Activated naive CD4-positive, alpha-beta T cell treated with anti-CD3 and anti-CD28 coated beads, Interleukin-2, amount 50 U/mL, for 24 hours (primary cell): ENCODE data around the gene MYRIP.
"Not testable (repeated sequence)": the region's sequence is repeated elsewhere in the genome, so short reads cannot be mapped to it uniquely, and the experiment has no call there.

ENCODE experiments used
- H3K27ac Mint-ChIP-seq: one replicate; pipeline ENCODE4 v1.8.0; 2021; ENCODE audit warnings: mild to moderate bottlenecking, mixed read lengths
- H3K27me3 Mint-ChIP-seq: one replicate; pipeline ENCODE4 v1.8.0; 2021; ENCODE audit warnings: mixed read lengths
- H3K36me3 Mint-ChIP-seq: one replicate; pipeline ENCODE4 v1.8.0; 2021; ENCODE audit warnings: mixed read lengths
- H3K4me1 Mint-ChIP-seq: one replicate; pipeline ENCODE4 v1.8.0; 2021; ENCODE audit warnings: mixed read lengths
- H3K4me3 Mint-ChIP-seq: one replicate; pipeline ENCODE4 v1.8.0; 2021; ENCODE audit warnings: mild to moderate bottlenecking, mixed read lengths
- H3K9me3 Mint-ChIP-seq: one replicate; pipeline ENCODE4 v1.8.0; 2021; ENCODE audit warnings: mixed read lengths

Gene MYRIP

DNA sequence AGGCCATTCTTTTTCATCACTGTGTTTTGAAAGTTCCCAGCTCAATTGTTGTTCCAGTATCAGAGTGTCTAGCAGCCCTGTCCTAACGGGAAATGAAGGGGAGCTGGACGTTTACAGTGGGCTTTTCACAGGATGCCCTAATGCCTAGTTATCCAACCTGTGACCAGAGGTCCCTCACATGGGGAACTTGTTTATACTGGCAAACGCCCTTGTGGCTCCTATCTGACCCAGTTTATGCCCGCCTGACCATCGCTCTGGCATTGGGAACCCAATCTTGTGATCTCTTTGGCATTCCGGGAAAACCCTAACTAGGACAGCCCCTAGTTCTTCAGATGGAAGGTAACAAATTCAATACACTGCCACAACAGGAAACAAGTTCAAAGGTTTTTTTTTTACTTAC lies 14.5 kb upstream of the MYRIP start:
- Mint-ChIP-seq H3K36me3 (no peaks in the 10 kb centered on the region), H3K27me3 (peaks cover 5% of the 10 kb centered on the region), H3K9me3 (no peaks in the 10 kb centered on the region), H3K4me1 (no peaks in the 10 kb centered on the region), H3K4me3 (no peak overlapping the region), H3K27ac (no peak overlapping the region)

DNA sequence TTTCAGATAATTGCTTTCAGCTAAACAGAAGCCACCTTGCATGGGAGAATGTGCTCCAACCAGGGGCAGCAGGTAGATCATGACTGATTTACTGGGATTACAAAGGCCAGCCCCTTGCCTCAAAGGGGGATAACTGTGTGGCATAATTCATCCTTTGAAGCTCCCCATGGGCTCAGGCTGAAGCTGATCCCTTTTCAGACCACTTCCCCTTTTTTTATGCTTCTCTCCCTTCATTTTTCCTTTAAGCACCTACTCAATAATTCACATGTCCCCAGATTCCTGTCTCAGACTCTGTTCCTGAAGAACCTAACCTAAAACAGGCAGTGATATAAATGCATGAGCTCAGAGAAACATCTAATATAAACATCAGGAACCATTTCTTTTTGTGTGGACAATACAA lies 8.2 kb upstream of the MYRIP start:
- H3K4me3 Mint-ChIP-seq: no peak overlapping the region
- peaks cover 13% of the 10 kb centered on the region for H3K27me3 Mint-ChIP-seq
- H3K36me3 Mint-ChIP-seq: peaks cover 2% of the 10 kb centered on the region
- no peaks in the 10 kb centered on the region for H3K4me1 Mint-ChIP-seq
- H3K9me3 Mint-ChIP-seq: peaks cover 6% of the 10 kb centered on the region
- no peak overlapping the region for H3K27ac Mint-ChIP-seq

DNA sequence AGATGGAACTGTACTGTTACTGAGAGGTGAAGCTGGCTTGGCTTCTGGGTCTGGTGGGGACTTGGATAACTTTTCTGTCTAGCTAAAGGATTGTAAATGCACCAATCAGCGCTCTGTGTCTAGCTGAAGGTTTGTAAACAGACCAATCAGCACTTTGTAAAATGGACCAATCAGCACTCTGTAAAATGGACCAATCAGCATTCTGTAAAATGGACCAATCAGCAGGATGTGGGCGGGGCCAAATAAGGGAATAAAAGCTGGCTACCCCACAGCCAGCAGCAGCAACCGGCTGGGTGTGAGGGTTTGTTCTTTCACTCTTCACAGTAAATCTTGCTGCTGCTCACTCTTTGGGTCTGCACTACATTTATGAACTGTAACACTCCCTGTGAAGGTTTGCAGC lies 6.9 kb upstream of the MYRIP start:
- H3K36me3 Mint-ChIP-seq, H3K4me3 Mint-ChIP-seq, H3K27ac Mint-ChIP-seq, H3K4me1 Mint-ChIP-seq, H3K9me3 Mint-ChIP-seq: not testable (repeated sequence)
- peaks cover 19% of the 10 kb centered on the region for H3K27me3 Mint-ChIP-seq

DNA sequence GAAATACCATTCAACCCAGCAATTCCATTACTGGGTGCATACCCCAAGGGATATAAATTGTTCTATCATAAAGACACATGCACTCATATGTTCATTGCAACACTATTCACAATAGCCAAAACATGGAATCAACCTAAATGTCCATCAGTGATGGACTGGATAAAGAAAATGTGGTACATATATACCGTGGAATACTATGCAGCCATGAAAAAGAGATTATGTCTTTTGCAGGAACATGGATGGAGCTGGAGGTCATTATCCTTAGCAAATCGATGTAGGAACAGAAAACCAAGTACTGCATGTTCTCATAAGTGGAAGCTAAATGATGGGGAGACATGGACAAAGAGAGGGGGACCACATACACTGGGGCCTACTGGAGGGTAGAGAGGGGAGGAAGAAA lies 5.5 kb upstream of the MYRIP start:
- H3K27ac Mint-ChIP-seq: peak overlapping the region; percentile 3
- peaks cover 2% of the 10 kb centered on the region for H3K36me3 Mint-ChIP-seq
- H3K27me3 Mint-ChIP-seq: peaks cover 31% of the 10 kb centered on the region
- H3K9me3 Mint-ChIP-seq: peaks cover 6% of the 10 kb centered on the region
- H3K4me3 Mint-ChIP-seq: no peak overlapping the region
- peaks cover 4% of the 10 kb centered on the region for H3K4me1 Mint-ChIP-seq

- Mint-ChIP-seq H3K36me3 (peaks cover 2% of the 10 kb centered on the region), H3K27me3 (peaks cover 33% of the 10 kb centered on the region), H3K4me1 (peaks cover 7% of the 10 kb centered on the region), H3K4me3 (no peak overlapping the region), H3K9me3 (peaks cover 6% of the 10 kb centered on the region), H3K27ac (no peak overlapping the region)
Measured at GRCh38 chr3:39804951-39805350, 4.5 kb upstream of the MYRIP start.

- peaks cover 14% of the 10 kb centered on the region for H3K4me1 Mint-ChIP-seq
- no peak overlapping the region for H3K4me3 Mint-ChIP-seq
- H3K27ac Mint-ChIP-seq: no peak overlapping the region
- peaks cover 40% of the 10 kb centered on the region for H3K27me3 Mint-ChIP-seq
- peaks cover 6% of the 10 kb centered on the region for H3K9me3 Mint-ChIP-seq
- H3K36me3 Mint-ChIP-seq: peaks cover 2% of the 10 kb centered on the region
Measured at GRCh38 chr3:39805650-39806049, 3.8 kb upstream of the MYRIP start.

DNA sequence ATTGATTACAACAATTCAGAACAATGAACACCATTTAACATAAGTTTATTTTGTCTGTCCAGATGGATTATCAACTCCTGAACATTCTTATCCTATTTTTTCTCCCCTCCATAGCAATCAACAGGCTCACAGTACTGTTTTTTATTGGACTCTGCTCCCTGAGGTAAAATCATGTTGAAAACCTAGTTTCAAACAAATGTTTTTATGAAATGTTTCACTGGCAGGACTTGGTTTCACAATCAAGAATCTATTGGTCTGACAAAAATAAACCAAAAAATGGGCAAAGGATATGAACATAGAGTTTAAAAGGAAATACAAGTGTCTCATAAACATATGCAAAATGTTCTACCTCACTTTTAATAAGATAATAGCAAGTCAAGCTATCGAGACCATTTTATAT lies 2.6 kb upstream of the MYRIP start:
- Mint-ChIP-seq H3K4me1 (peaks cover 18% of the 10 kb centered on the region), H3K4me3 (no peak overlapping the region), H3K27me3 (peaks cover 47% of the 10 kb centered on the region), H3K27ac (no peak overlapping the region), H3K9me3 (peaks cover 6% of the 10 kb centered on the region), H3K36me3 (peaks cover 2% of the 10 kb centered on the region)

DNA sequence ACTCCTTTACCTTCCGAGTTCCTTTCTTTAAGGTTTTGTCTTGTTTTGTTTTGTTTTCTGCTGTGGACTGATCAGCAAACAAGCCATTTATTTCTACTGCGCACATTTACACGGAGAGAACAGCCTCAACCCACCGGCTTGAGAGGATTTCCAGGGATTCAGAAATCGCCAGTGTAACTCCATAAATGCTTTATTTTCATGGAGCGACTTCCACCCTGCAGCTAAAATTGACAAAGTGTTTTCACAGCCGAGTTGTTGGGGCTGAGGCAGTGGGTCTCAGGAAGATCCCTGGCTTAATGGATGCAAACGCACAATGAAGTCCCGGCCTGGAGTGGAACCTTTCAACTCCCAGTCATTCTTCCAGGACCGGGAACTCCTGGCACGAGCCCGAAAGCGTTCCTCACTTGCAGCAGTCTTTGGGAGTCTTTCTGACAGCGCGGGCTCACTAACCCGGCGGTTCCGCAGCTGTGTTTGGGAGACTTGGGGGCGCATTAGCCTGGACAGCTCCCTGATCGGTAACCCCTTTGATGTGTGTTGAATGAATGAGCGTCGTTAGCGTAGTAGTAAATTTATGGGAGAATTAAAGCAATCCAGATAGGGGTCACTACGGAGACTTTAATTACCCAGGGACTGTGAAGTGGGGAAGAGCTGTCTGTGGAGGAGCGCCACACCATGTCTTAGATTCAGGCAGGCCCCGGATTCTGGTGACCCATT lies 785 bp upstream of the MYRIP start:
- peaks cover 5% of the 10 kb centered on the region for H3K9me3 Mint-ChIP-seq
- H3K27ac Mint-ChIP-seq: no peak overlapping the region
- peak overlapping the region; percentile 70 for H3K4me3 Mint-ChIP-seq
- peaks cover 1% of the 10 kb centered on the region for H3K36me3 Mint-ChIP-seq
- H3K27me3 Mint-ChIP-seq: peaks cover 55% of the 10 kb centered on the region
- peaks cover 18% of the 10 kb centered on the region for H3K4me1 Mint-ChIP-seq

DNA sequence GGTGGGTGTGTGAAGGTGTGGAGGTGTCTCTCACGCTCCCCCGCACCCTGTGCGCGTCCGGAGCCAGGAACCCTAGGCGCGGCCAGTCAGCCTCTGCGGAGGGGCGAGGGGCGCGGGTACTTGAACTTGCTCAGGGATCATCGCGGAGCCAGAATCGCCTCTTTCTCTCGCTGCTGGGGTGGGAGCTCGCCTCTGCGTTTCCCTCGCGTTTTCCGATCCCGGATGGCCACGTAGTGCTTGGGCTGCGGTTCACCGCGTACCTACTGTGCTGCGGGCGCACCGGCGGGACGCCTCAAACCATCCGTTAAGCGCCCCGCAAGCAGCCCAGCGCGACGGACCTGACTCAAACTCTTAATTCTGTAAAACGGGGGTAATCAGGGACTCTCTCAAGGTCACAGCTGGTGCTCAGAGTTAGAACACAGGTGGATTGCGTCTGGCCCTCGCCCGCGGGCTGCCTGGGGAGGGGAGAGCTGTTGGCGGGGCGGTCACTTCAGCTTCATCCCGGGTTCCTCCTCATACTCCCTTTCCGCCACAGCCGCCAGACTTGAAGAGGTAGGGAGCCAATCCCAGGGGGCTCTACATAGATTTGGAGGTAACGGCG lies 686 bp downstream of the MYRIP start:
- Mint-ChIP-seq H3K9me3 (no peaks in the 10 kb centered on the region), H3K27me3 (peaks cover 54% of the 10 kb centered on the region), H3K36me3 (no peaks in the 10 kb centered on the region), H3K4me3 (peak overlapping the region; percentile 61), H3K4me1 (peaks cover 18% of the 10 kb centered on the region), H3K27ac (no peak overlapping the region)

DNA sequence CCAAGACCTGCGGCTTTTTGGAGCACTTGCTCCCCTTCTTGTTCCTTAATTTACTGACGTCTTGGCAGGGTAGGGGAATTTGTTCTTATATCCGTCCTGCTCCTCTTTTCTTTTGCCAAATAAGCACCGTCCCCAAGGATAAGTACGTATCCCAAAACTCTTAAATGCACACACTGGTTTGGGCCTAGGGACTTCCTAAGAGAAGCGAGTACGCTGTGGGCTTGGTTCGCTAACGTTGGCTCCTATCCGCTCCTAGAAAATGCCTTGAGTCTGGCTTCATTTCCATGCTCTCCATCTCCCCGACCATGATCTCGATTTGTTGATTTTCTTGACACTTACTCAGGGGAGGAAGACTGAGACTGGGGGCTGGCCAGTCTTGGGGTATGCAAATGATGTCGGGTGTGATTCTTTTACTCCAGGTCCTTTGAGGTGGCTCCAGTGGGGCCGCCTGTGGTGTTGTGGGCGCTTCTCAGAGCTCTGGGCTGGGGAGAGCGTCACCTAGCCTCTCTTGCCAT lies 1.3 kb downstream of the MYRIP start:
- no peaks in the 10 kb centered on the region for H3K36me3 Mint-ChIP-seq
- no peaks in the 10 kb centered on the region for H3K9me3 Mint-ChIP-seq
- H3K4me3 Mint-ChIP-seq: peak overlapping the region; percentile 61
- H3K4me1 Mint-ChIP-seq: peaks cover 18% of the 10 kb centered on the region
- peaks cover 54% of the 10 kb centered on the region for H3K27me3 Mint-ChIP-seq
- no peak overlapping the region for H3K27ac Mint-ChIP-seq

DNA sequence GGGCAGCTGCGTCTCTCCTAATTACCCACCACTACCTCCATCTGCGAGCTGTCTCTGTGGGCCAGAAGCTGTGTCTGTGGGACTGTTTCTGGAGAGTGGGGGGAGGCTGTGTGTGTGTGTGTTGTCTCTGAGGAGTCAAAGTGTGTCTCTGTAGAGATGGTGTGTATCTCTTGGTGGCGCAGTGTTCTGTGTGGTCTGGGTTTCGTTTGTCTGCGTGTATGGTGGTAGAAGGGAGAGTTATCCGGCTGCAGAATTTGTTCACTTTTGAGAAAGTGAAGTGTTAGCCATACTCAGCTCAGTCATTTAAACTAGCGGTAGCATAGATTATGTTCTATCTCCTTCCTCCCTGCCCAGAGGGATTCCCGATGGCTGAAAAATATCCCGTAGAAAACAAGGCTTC lies 2.2 kb downstream of the MYRIP start:
- Mint-ChIP-seq H3K27ac (no peak overlapping the region), H3K4me3 (no peak overlapping the region), H3K4me1 (peaks cover 18% of the 10 kb centered on the region), H3K36me3 (no peaks in the 10 kb centered on the region), H3K27me3 (peaks cover 51% of the 10 kb centered on the region), H3K9me3 (no peaks in the 10 kb centered on the region)

GRCh38 chr3:39812537-39812936 lies 3.1 kb downstream of the MYRIP start:
- H3K27ac Mint-ChIP-seq: no peak overlapping the region
- no peaks in the 10 kb centered on the region for H3K36me3 Mint-ChIP-seq
- peaks cover 18% of the 10 kb centered on the region for H3K4me1 Mint-ChIP-seq
- peaks cover 43% of the 10 kb centered on the region for H3K27me3 Mint-ChIP-seq
- no peaks in the 10 kb centered on the region for H3K9me3 Mint-ChIP-seq
- no peak overlapping the region for H3K4me3 Mint-ChIP-seq

DNA sequence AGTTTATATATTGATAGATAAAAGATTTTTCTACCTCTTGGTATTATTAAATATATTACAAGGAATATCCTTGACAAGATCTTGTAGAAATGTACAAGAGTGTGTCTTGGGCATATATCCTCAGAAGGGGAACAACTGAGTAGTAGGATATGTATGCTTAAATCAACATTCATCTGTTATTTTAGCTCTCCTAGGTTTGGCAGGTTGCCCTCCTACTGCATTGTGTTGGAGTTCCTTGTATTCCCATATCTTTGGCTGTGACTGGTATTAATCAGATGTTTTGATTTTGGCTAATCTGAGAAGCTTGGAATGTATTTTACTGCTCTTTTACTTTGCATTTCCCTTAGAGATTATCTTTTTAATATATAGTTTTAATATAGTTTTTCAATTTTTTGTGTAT lies 4.6 kb downstream of the MYRIP start:
- H3K27ac Mint-ChIP-seq: no peak overlapping the region
- H3K36me3 Mint-ChIP-seq: no peaks in the 10 kb centered on the region
- peaks cover 29% of the 10 kb centered on the region for H3K27me3 Mint-ChIP-seq
- peaks cover 13% of the 10 kb centered on the region for H3K4me1 Mint-ChIP-seq
- no peaks in the 10 kb centered on the region for H3K9me3 Mint-ChIP-seq
- no peak overlapping the region for H3K4me3 Mint-ChIP-seq

- Mint-ChIP-seq H3K27me3 (peaks cover 1% of the 10 kb centered on the region), H3K36me3 (no peaks in the 10 kb centered on the region), H3K27ac (no peak overlapping the region), H3K9me3 (no peaks in the 10 kb centered on the region), H3K4me1 (no peaks in the 10 kb centered on the region), H3K4me3 (no peak overlapping the region)
Measured at GRCh38 chr3:39819899-39820298, 10.5 kb downstream of the MYRIP start.

- not testable (repeated sequence) for H3K4me3 Mint-ChIP-seq, H3K27ac Mint-ChIP-seq, H3K4me1 Mint-ChIP-seq, H3K36me3 Mint-ChIP-seq
- peaks cover 15% of the 10 kb centered on the region for H3K27me3 Mint-ChIP-seq
- H3K9me3 Mint-ChIP-seq: peaks cover 23% of the 10 kb centered on the region
Measured at GRCh38 chr3:39833764-39834163, 24.4 kb downstream of the MYRIP start.

GRCh38 chr3:39839484-39839883 lies 30.1 kb downstream of the MYRIP start:
- H3K27ac Mint-ChIP-seq: no peak overlapping the region
- no peaks in the 10 kb centered on the region for H3K36me3 Mint-ChIP-seq
- no peak overlapping the region for H3K4me3 Mint-ChIP-seq
- H3K9me3 Mint-ChIP-seq: peaks cover 10% of the 10 kb centered on the region
- H3K4me1 Mint-ChIP-seq: no peaks in the 10 kb centered on the region
- peaks cover 3% of the 10 kb centered on the region for H3K27me3 Mint-ChIP-seq
